ENCODE data around the gene RALGPS1. TPM values are rescaled to one million over a fixed set of nuclear protein-coding genes. Genes with fewer than 3 reads are reported as not detected.

RALGPS1 gene
- total and polyA plus RNA-seq, 2 of the 13 experiments (the other 11 are each of a cell fraction or from before 2014, with no cell fraction given), result 3.7 to 6.5 TPM

GRCh38 chr9:127064335-127064734 is 149.8 kb downstream of the RALGPS1 start:
- POLR2A ChIA-PET, result no interaction called here
- Histone ChIP-seq H3K79me2 (ENCODE audit: insufficient read depth, low read length) (no peaks in the 10 kb centered on the region), H3K27me3 (ENCODE audit: control insufficient read depth in 1 of 2, insufficient read depth in 2 of 2, low read length in 2 of 2) (no peaks in the 10 kb centered on the region), H3K9me3 (ENCODE audit: low read length) (no peaks in the 10 kb centered on the region), H4K20me1 (ENCODE audit: insufficient read depth, low read length) (no peaks in the 10 kb centered on the region), H3K4me2 (ENCODE audit: low read depth, low read length) (no peak overlapping the region), H3K4me3 (replicated peaks in 1 of 3; ENCODE audit: insufficient read depth in 1 of 3, low read depth in 2 of 3, low read length in 3 of 3) (no peak overlapping the region), H3K9ac (ENCODE audit: insufficient read depth, low read depth, low read length) (no peak overlapping the region), H2AFZ (ENCODE audit: low read length) (no peak overlapping the region), H3K4me1 (ENCODE audit: insufficient read depth, low read length) (peaks cover 12% of the 10 kb centered on the region; the same call in 1 of the 2 replicates), H3K27ac (ENCODE audit: extremely low read length, insufficient read depth, low read length) (no peak overlapping the region), H3K36me3 (replicated peaks in 1 of 2; ENCODE audit: control insufficient read depth in 1 of 2, insufficient read depth in 2 of 2, low read length in 2 of 2) (no peaks in the 10 kb centered on the region)
- CTCF ChIA-PET (ENCODE audit: low intra/inter-chr PET ratio, low total read pairs), result no interaction called here
- 94% methylated on average over 2 of the region's 2 CpGs for WGBS (ENCODE audit: low lambda C conversion rate)
- DNase-seq (ENCODE audit: low spot score), result no peak
- no TSS peak for BruUV-seq (replicated peaks)
- intact Hi-C loops (cut with micrococcal nuclease; ENCODE audit: unreplicated experiment) (no loop called here), in situ Hi-C loops (cut with HindIII; ENCODE audit: extremely low pct_ligation_motif_present, low pct_unique_long_range_greater_than_20kb) (no loop called here)
- no peak for ATAC-seq
- FAIRE-seq, result no peak
- TF ChIP-seq ZNF124 (CRISPR knock-in tag; IDR thresholded peaks at IDR 0.05), result no peak
- no peak for TF ChIP-seq GTF2F1 (IDR thresholded peaks at IDR 0.05; ENCODE audit: low read length)
- TF ChIP-seq YEATS2 (CRISPR knock-in tag; IDR thresholded peaks at IDR 0.05; ENCODE audit: borderline replicate concordance), result no peak
- TF ChIP-seq ZFYVE20 (CRISPR knock-in tag; IDR thresholded peaks at IDR 0.05; ENCODE audit: borderline replicate concordance, low read depth), result no peak
- no peak for TF ChIP-seq XBP1 (CRISPR knock-in tag; IDR thresholded peaks at IDR 0.05)
- TF ChIP-seq ZNF678 (CRISPR knock-in tag; IDR thresholded peaks at IDR 0.05), result no peak

- ChIA-PET CTCF (ENCODE audit: low intra/inter-chr PET ratio, low total read pairs) (no interaction called here), POLR2A (no interaction called here)
- no peaks in the 10 kb centered on the region for H4K20me1 ChIP-seq (ENCODE audit: insufficient read depth, low read length)
- ATAC-seq (no peak), FAIRE-seq (no peak), DNase-seq (ENCODE audit: low spot score) (no peak)
- no peak overlapping the region for H3K9ac ChIP-seq (ENCODE audit: insufficient read depth, low read depth, low read length)
- no peak overlapping the region for H2AFZ ChIP-seq (ENCODE audit: low read length)
- no peak overlapping the region for H3K4me2 ChIP-seq (ENCODE audit: low read depth, low read length)
- in situ Hi-C loops (cut with HindIII; ENCODE audit: extremely low pct_ligation_motif_present, low pct_unique_long_range_greater_than_20kb), result no loop called here
- BruUV-seq (replicated peaks), result no TSS peak
- H3K4me1 ChIP-seq (ENCODE audit: insufficient read depth, low read length), result peaks cover 12% of the 10 kb centered on the region; the same call in 1 of the 2 replicates
- no peak overlapping the region for H3K27ac ChIP-seq (ENCODE audit: extremely low read length, insufficient read depth, low read length)
- H3K9me3 ChIP-seq (ENCODE audit: low read length), result no peaks in the 10 kb centered on the region
- H3K27me3 ChIP-seq (ENCODE audit: control insufficient read depth in 1 of 2, insufficient read depth in 2 of 2, low read length in 2 of 2), result no peaks in the 10 kb centered on the region
- intact Hi-C loops (cut with micrococcal nuclease; ENCODE audit: unreplicated experiment), result no loop called here
- no peaks in the 10 kb centered on the region for H3K36me3 ChIP-seq (replicated peaks in 1 of 2; ENCODE audit: control insufficient read depth in 1 of 2, insufficient read depth in 2 of 2, low read length in 2 of 2)
- no peak overlapping the region for H3K4me3 ChIP-seq (replicated peaks in 1 of 3; ENCODE audit: insufficient read depth in 1 of 3, low read depth in 2 of 3, low read length in 3 of 3)
- WGBS (ENCODE audit: low lambda C conversion rate), result 97% methylated on average over 1 of the region's 1 CpG
- H3K79me2 ChIP-seq (ENCODE audit: insufficient read depth, low read length), result no peaks in the 10 kb centered on the region
- TF ChIP-seq ZSCAN31 (CRISPR knock-in tag; IDR thresholded peaks at IDR 0.05; ENCODE audit: low read depth), result no peak
- TF ChIP-seq ZNF441 (CRISPR knock-in tag; IDR thresholded peaks at IDR 0.05; ENCODE audit: borderline replicate concordance), result no peak
- no peak for TF ChIP-seq HMGXB4 (CRISPR knock-in tag; IDR thresholded peaks at IDR 0.05; ENCODE audit: borderline replicate concordance in 1 of 2, low read depth in 1 of 2)
- no peak for TF ChIP-seq ZMAT3 (CRISPR knock-in tag; conservative IDR thresholded peaks at IDR 0.05)
- no peak for TF ChIP-seq ZNF546 (CRISPR knock-in tag; conservative IDR thresholded peaks at IDR 0.05)
- no peak for TF ChIP-seq SRY (CRISPR knock-in tag; IDR thresholded peaks at IDR 0.05)
- no peak for TF ChIP-seq SATB2 (CRISPR knock-in tag; IDR thresholded peaks at IDR 0.05)
- TF ChIP-seq ATF7-NPFF (CRISPR knock-in tag; IDR thresholded peaks at IDR 0.05; ENCODE audit: low read depth), result no peak
- no peak for TF ChIP-seq ZNF788 (CRISPR knock-in tag; IDR thresholded peaks at IDR 0.05; ENCODE audit: borderline replicate concordance)
- no peak for TF ChIP-seq ZNF605 (CRISPR knock-in tag; IDR thresholded peaks at IDR 0.05)
- no peak for TF ChIP-seq HNF1B (CRISPR knock-in tag; IDR thresholded peaks at IDR 0.05)
- TF ChIP-seq MATR3 (CRISPR knock-in tag; IDR thresholded peaks at IDR 0.05), result no peak
Measured at GRCh38 chr9:127065592-127065991, 151.0 kb downstream of the RALGPS1 start.

Data from HepG2 (cell line).